GM12873 (cell line): ENCODE results near the gene E4F1.

Experiments used
- TF ChIP-seq, protein P1 (sequence below): IDR thresholded peaks from 2 replicates; pipeline ENCODE4 v1.5.1; 2012; ENCODE audit warnings: low read depth, mild to moderate bottlenecking, moderate library complexity, low read length, control low read depth; ENCODE audit not compliant: insufficient read depth; ENCODE audit errors: missing control alignments

The E4F1 gene

DNA sequence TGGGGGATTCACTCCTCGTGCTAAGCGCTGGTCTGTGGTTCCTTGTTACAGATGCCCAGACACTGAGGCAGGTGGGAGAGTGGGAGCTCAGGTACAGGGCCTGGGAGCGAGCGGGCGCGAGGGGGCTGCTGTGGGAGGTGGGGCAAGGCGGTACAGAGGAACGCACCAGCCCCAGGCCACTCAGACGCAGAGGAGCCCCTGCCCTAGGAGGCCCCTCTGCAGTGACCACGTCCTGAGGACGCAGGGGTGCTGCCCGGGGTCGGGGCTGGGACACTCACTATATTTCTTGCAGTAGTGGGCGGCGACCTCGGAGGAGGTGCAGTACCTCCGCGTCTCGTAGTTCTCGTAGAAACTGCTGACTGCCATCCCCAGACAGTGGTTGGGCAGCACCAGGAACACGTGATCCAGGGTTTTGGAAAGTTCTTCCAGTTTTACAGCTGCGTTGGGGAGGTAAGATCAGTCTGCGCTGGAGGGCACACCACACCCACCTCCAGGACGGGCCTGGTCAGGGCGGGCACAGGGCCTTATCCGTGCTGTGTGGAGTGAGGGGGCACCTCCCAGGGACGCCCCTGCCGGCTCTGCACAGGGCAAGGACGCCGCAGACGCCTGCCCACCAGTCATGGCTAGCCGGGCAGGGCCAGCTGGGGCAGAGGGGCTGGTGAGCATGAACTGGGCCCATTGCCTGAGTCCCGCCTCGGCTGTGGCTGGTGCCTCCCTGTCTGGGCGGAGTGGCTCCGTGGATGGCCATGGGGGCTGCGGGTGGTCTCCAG lies 60.8 kb downstream of the E4F1 start:
- TF ChIP-seq, protein P1, sequence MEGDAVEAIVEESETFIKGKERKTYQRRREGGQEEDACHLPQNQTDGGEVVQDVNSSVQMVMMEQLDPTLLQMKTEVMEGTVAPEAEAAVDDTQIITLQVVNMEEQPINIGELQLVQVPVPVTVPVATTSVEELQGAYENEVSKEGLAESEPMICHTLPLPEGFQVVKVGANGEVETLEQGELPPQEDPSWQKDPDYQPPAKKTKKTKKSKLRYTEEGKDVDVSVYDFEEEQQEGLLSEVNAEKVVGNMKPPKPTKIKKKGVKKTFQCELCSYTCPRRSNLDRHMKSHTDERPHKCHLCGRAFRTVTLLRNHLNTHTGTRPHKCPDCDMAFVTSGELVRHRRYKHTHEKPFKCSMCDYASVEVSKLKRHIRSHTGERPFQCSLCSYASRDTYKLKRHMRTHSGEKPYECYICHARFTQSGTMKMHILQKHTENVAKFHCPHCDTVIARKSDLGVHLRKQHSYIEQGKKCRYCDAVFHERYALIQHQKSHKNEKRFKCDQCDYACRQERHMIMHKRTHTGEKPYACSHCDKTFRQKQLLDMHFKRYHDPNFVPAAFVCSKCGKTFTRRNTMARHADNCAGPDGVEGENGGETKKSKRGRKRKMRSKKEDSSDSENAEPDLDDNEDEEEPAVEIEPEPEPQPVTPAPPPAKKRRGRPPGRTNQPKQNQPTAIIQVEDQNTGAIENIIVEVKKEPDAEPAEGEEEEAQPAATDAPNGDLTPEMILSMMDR, result no peak

DNA sequence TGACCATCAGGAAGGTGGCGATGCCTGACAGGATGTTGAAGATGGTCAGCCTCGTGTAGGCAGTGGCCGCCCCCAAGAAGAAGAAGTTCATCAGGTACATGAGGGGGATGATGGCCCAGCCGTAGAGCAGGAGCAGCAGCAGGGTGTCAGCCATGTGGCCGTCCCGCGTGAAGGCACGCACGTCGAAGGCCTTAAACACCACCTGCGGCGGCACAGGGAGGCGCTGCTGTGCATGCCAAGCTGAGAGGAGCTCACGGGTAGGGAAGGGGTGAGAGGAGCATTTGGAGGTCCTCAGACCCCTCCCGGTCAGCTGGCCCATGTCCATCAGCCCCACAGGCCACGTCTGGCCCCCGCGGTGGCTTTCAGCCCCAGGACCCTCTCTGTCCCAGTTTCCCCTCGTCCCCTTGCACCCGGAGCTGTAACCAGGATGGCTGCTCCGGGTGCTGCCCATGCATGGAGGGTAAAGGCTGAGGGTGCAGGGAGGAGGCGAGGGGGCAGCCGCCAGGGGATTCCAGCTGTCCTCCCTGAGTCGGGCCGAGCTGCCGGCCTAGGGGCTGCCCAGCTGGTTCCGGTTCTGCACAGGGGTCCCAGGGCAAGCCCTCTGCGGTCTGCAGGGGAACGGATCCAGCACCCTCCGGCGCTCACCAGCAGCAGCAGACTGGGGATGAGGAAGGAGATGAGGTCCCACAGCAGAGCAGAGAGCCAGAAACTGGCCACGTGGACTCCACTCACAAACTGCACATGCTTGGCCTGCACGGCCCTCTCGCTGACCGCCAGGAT lies 61.6 kb downstream of the E4F1 start:
- TF ChIP-seq, protein P1, result no peak
